Smooth muscle cell (in vitro differentiated cells): ENCODE results near the gene B4GALNT3. TPM values are rescaled to one million over a fixed set of nuclear protein-coding genes. Genes with fewer than 3 reads are reported as not detected.

Experiments used
- DNase-seq: peaks from one replicate; lab custom pipeline; 2025; ENCODE audit not compliant: unreplicated experiment; lab: John Stamatoyannopoulos, UW
- H2AFZ ChIP-seq: fragments of 200-600 bp; sonication (generic); 2 replicates; pipeline ENCODE4 v1.6.0; 2016; ENCODE audit warnings: antibody characterized with exemption, low read depth, mild to moderate bottlenecking
- H3F3A ChIP-seq: fragments of 200-600 bp; sonication (generic); 2 replicates; pipeline ENCODE4 v1.6.0; 2017; ENCODE audit warnings: antibody characterized with exemption, low read depth
- H3K27ac ChIP-seq: fragments of 200-600 bp; sonication (generic); 2 replicates; pipeline ENCODE4 v1.5.1; 2016; ENCODE audit warnings: low read depth, mild to moderate bottlenecking
- H3K27me3 ChIP-seq: fragments of 200-600 bp; sonication (generic); 2 replicates; pipeline ENCODE4 v1.6.1; 2016; ENCODE audit warnings: low read depth, mild to moderate bottlenecking
- H3K36me3 ChIP-seq: fragments of 200-600 bp; sonication (generic); 2 replicates; pipeline ENCODE4 v1.5.1; 2016; ENCODE audit warnings: low read depth
- H3K4me1 ChIP-seq: fragments of 200-600 bp; sonication (generic); 2 replicates; pipeline ENCODE4 v1.5.1; 2016; ENCODE audit warnings: low read depth
- H3K4me2 ChIP-seq: fragments of 200-600 bp; sonication (generic); 2 replicates; pipeline ENCODE4 v1.6.0; 2016; ENCODE audit warnings: mild to moderate bottlenecking
- H3K4me3 ChIP-seq: fragments of 200-600 bp; sonication (generic); 2 replicates; pipeline ENCODE4 v1.5.1; 2016; ENCODE audit warnings: mild to moderate bottlenecking
- H3K79me2 ChIP-seq: fragments of 200-600 bp; sonication (generic); 2 replicates; pipeline ENCODE4 v1.6.0; 2016; ENCODE audit warnings: low read depth, mild to moderate bottlenecking
- H3K9ac ChIP-seq: fragments of 200-600 bp; sonication (generic); 2 replicates; pipeline ENCODE4 v1.6.0; 2016; ENCODE audit warnings: low read depth
- H3K9me3 ChIP-seq: fragments of 200-600 bp; sonication (generic); replicated peaks from 2 replicates; pipeline ENCODE4 v1.5.1; 2016; ENCODE audit warnings: low read depth
- H4K20me1 ChIP-seq: fragments of 200-600 bp; sonication (generic); 2 replicates; pipeline ENCODE4 v1.6.0; 2016; ENCODE audit warnings: low read depth
- CTCF ChIP-seq: fragments of 200-600 bp; sonication (generic); IDR thresholded peaks from 2 replicates; pipeline ENCODE4 v1.5.1; 2017; ENCODE audit warnings: borderline replicate concordance, mild to moderate bottlenecking, antibody characterized with exemption; ENCODE audit not compliant: insufficient read depth, poor library complexity, severe bottlenecking
- WGBS: methylation state at CpG from one replicate; pipeline ENCODE4 v1.1.7; 2016; ENCODE audit warnings: low lambda C conversion rate; 5-methylcytosine and 5-hydroxymethylcytosine counted together
- polyA plus RNA-seq: library from polyadenylated mRNA; unstranded; fragments of >200 nt; fragmentation: Nextera tagmentation; extraction: Ambion mirVana; gene quantifications from 2 replicates; pipeline ENCODE4 v1.2.1, GENCODE V29; 2016
- total RNA-seq: library from RNA; depleted of rRNA; stranded (reverse); fragments of >200 nt; gene quantifications from 2 replicates; pipeline ENCODE4 v1.2.3, GENCODE V29; 2014

The B4GALNT3 gene
- total and polyA plus RNA-seq, 2 experiments from 2014 or later, result 5.1 to 5.7 TPM

- Histone ChIP-seq H3K27me3 (no peaks in the 10 kb centered on the region), H2AFZ (no peak overlapping the region), H3K9ac (no peak overlapping the region), H3K27ac (no peak overlapping the region), H3K9me3 (no peaks in the 10 kb centered on the region), H3K4me1 (no peaks in the 10 kb centered on the region), H4K20me1 (no peaks in the 10 kb centered on the region), H3K4me2 (no peak overlapping the region), H3K79me2 (no peaks in the 10 kb centered on the region), H3K4me3 (no peak overlapping the region), H3F3A (no peaks in the 10 kb centered on the region), H3K36me3 (no peaks in the 10 kb centered on the region)
- no peak for TF ChIP-seq CTCF
- no peak for DNase-seq
- 89% methylated on average over 10 of the region's 10 CpGs for WGBS
These were observed 128.2 kb downstream of the B4GALNT3 start for GRCh38 chr12:588024-588322.

GRCh38 chr12:588646-589045, 128.9 kb downstream of the B4GALNT3 start:
- Histone ChIP-seq H3K4me1 (no peaks in the 10 kb centered on the region), H3K27me3 (no peaks in the 10 kb centered on the region), H3K27ac (no peak overlapping the region), H4K20me1 (no peaks in the 10 kb centered on the region), H3K4me2 (no peak overlapping the region), H3F3A (no peaks in the 10 kb centered on the region), H3K9ac (no peak overlapping the region), H3K9me3 (no peaks in the 10 kb centered on the region), H3K36me3 (no peaks in the 10 kb centered on the region), H2AFZ (no peak overlapping the region), H3K79me2 (no peaks in the 10 kb centered on the region), H3K4me3 (no peak overlapping the region)
- no peak for TF ChIP-seq CTCF
- DNase-seq, result no peak
- 89% methylated on average over 4 of the region's 4 CpGs for WGBS

GRCh38 chr12:590206-590750, 130.5 kb downstream of the B4GALNT3 start:
- TF ChIP-seq CTCF, result no peak
- Histone ChIP-seq H3K9me3 (no peaks in the 10 kb centered on the region), H3K27me3 (no peaks in the 10 kb centered on the region), H3K4me2 (no peak overlapping the region), H3K36me3 (no peaks in the 10 kb centered on the region), H3K79me2 (no peaks in the 10 kb centered on the region), H3K27ac (no peak overlapping the region), H3K9ac (no peak overlapping the region), H3K4me1 (no peaks in the 10 kb centered on the region), H3K4me3 (no peak overlapping the region), H3F3A (no peaks in the 10 kb centered on the region), H4K20me1 (no peaks in the 10 kb centered on the region), H2AFZ (no peak overlapping the region)
- no peak for DNase-seq
- 88% methylated on average over 14 of the region's 14 CpGs for WGBS
